ENCODE measurements around the gene COL23A1.

GRCh38 chr5:178595150-178595549 lies 5.0 kb upstream of the COL23A1 start:
- TF ChIP-seq CTCF (IDR thresholded peaks at IDR 0.05), result no peak
- TF ChIP-seq POLR2A (IDR thresholded peaks at IDR 0.05), result no peak
- TF ChIP-seq EP300 (IDR thresholded peaks at IDR 0.05), result no peak

Measured in tibial nerve (tissue), 4 donors.